GM12865 (cell line): ENCODE data around the gene RPUSD2.

Experiments
- DNase-seq: peaks from one replicate; pipeline ENCODE4 v3.0.0; 2010; ENCODE audit warnings: low read depth
- H3K4me3 ChIP-seq: 2 replicates; pipeline ENCODE4 v1.5.1; 2011; ENCODE audit warnings: mild to moderate bottlenecking, low read depth, low read length, control low read depth
- CTCF ChIP-seq: IDR thresholded peaks from 2 replicates; pipeline ENCODE4 v1.5.1; 2011; ENCODE audit warnings: low read length, control low read depth, low read depth, inconsistent platforms; ENCODE audit not compliant: insufficient read depth; ENCODE audit errors: missing control alignments

The RPUSD2 gene

GRCh38 chr15:40603935-40604334, 34.8 kb downstream of the RPUSD2 start:
- no peak for TF ChIP-seq CTCF
- H3K4me3 ChIP-seq = no peak overlapping the region
- DNase-seq = no peak

GRCh38 chr15:40613080-40613479, 44.0 kb downstream of the RPUSD2 start:
- DNase-seq = no peak
- TF ChIP-seq CTCF = no peak
- H3K4me3 ChIP-seq = no peak overlapping the region

GRCh38 chr15:40618023-40618422, 48.9 kb downstream of the RPUSD2 start:
- no peak overlapping the region for H3K4me3 ChIP-seq
- TF ChIP-seq CTCF = no peak
- DNase-seq = no peak

- no peak for DNase-seq
- no peak overlapping the region for H3K4me3 ChIP-seq
- no peak for TF ChIP-seq CTCF
These were observed 49.8 kb downstream of the RPUSD2 start for GRCh38 chr15:40618906-40619305.

- no peak for TF ChIP-seq CTCF
- H3K4me3 ChIP-seq = no peak overlapping the region
- DNase-seq = no peak
These were observed 54.3 kb downstream of the RPUSD2 start for GRCh38 chr15:40623361-40623760.
